ENCODE data around the gene PPP2R2B. TPM values are rescaled to one million over a fixed set of nuclear protein-coding genes. Genes with fewer than 3 reads are reported as not detected.
A peak's percentile ranks its signal among the peaks of the same experiment; 100 is the strongest.
"Not testable (repeated sequence)": the region's sequence is repeated elsewhere in the genome, so short reads cannot be mapped to it uniquely, and the experiment has no call there.

PPP2R2B gene
- polyA plus RNA-seq, 2 of the 4 experiments (the other 2 are of a cell fraction), result not detected

- DNase-seq (ENCODE audit: low read depth in 1 of 2, low spot score in 1 of 2) (no peak), FAIRE-seq (no peak), ATAC-seq (peak in 1 of 2 experiments; percentile 39; a peak in 1 of 6 replicates)
- 13% methylated on average over 6 of the region's 6 CpGs for WGBS (ENCODE audit: missing lambda C conversion rate)
- no peaks in the 10 kb centered on the region; the same call in 2 of the 3 replicates for H3K9me3 ChIP-seq
- H3K4me2 ChIP-seq, result no peak overlapping the region
- ChIA-PET CTCF (interaction anchor here (1.1 kb wide), 1 partner anchor 13 kb away, joined by 3 read pairs; no protein-coding TSS in a partner anchor), POLR2A (no interaction called here)
- H3K27ac ChIP-seq, result no peak overlapping the region
- no peak overlapping the region for H3K4me3 ChIP-seq
- no peaks in the 10 kb centered on the region for H3K4me1 ChIP-seq
- TF ChIP-seq KDM1A (IDR thresholded peaks at IDR 0.05; ENCODE audit: low read depth), result no peak
Observed at GRCh38 chr5:146618434-146618833, 260.1 kb downstream of the PPP2R2B start.

GRCh38 chr5:146609731-146610130 lies 268.8 kb downstream of the PPP2R2B start:
- CTCF ChIA-PET; H3K4me2 ChIP-seq; ATAC-seq; H3K27ac ChIP-seq; FAIRE-seq; POLR2A ChIA-PET; H3K4me3 ChIP-seq; H3K4me1 ChIP-seq; DNase-seq (ENCODE audit: low read depth in 1 of 2, low spot score in 1 of 2); H3K9me3 ChIP-seq: not testable (repeated sequence)
- WGBS (ENCODE audit: missing lambda C conversion rate), result 3% methylated on average over 5 of the region's 17 CpGs

DNA sequence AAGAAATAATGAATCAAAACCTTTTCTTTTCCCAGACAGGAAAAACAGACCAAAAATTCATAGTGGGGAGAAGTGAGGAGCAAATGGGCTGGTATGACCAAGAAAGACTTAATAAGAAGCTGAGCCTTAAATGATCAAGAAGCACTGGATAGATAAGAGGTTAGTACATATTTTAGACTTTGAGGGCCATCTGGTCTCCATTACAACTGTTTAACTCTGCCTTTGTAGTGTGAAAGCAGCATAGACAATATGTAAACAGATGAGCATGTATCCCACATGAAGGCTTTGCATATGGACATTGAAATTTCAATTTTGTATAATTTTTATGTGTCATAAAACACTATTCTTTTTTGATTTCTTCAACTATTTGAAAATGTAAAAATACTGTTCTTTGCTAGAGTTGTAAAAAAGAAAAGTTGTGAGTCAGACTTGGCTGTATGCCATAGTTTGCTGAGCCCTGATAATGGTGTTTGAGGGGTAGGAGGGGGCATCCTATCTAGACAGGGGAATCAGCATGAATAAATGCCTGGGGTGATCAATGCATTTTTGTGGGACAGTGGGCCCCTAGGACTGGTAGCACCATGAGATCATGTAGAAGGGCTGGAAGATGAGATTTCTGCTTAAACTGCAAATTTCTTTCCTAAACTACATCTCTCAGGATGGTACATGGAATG lies 270.8 kb downstream of the PPP2R2B start:
- H3K27ac ChIP-seq, result no peak overlapping the region
- POLR2A ChIA-PET, result no interaction called here
- CTCF ChIA-PET, result no interaction called here
- FAIRE-seq (no peak), ATAC-seq (no peak), DNase-seq (ENCODE audit: low read depth in 1 of 2, low spot score in 1 of 2) (no peak)
- no peak overlapping the region for H3K4me2 ChIP-seq
- TF ChIP-seq MAFK (IDR thresholded peaks at IDR 0.05; ENCODE audit: partially characterized antibody) (no peak), RARB (CRISPR knock-in tag; IDR thresholded peaks at IDR 0.05) (no peak), PHF8 (IDR thresholded peaks at IDR 0.05; ENCODE audit: borderline replicate concordance, low read depth) (no peak), EHMT2 (IDR thresholded peaks at IDR 0.05; ENCODE audit: low read depth) (no peak), SMC3 (IDR thresholded peaks at IDR 0.05) (no peak), EHF (CRISPR knock-in tag; IDR thresholded peaks at IDR 0.05) (no peak), SREBF2 (IDR thresholded peaks at IDR 0.05) (no peak), RCOR1 (IDR thresholded peaks at IDR 0.05; ENCODE audit: low read depth, low read length) (no peak)
- TF ChIP-seq, protein P1, sequence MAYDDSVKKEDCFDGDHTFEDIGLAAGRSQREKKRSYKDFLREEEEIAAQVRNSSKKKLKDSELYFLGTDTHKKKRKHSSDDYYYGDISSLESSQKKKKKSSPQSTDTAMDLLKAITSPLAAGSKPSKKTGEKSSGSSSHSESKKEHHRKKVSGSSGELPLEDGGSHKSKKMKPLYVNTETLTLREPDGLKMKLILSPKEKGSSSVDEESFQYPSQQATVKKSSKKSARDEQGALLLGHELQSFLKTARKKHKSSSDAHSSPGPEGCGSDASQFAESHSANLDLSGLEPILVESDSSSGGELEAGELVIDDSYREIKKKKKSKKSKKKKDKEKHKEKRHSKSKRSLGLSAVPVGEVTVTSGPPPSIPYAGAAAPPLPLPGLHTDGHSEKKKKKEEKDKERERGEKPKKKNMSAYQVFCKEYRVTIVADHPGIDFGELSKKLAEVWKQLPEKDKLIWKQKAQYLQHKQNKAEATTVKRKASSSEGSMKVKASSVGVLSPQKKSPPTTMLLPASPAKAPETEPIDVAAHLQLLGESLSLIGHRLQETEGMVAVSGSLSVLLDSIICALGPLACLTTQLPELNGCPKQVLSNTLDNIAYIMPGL (CRISPR knock-in tag; IDR thresholded peaks at IDR 0.05; ENCODE audit: borderline replicate concordance), result no peak
- H3K9me3 ChIP-seq, result no peaks in the 10 kb centered on the region
- no peaks in the 10 kb centered on the region for H3K4me1 ChIP-seq
- no peak overlapping the region for H3K4me3 ChIP-seq

DNA sequence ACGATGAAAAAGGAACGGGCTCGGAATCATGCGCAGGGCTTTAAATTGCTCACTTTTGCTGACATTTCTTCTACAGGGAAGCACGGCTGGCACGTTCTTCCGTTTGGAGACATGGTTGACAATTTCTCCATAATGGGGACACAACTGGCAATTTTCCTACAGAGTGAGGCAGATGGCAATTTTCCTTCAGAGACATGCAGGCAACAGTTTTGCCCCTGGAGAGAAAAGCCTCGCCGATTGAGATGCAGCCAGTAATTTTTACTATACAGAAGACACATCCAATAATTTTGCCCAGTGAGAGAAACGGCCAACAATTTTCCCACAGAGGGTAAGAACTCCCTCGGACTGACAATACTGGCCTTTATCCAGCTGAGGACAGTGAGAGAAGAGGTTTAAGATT lies 271.7 kb downstream of the PPP2R2B start:
- no peak overlapping the region for H3K27ac ChIP-seq
- H3K4me2 ChIP-seq, result no peak overlapping the region
- ATAC-seq (no peak), DNase-seq (ENCODE audit: low read depth in 1 of 2, low spot score in 1 of 2) (no peak), FAIRE-seq (no peak)
- WGBS (ENCODE audit: missing lambda C conversion rate), result 30% methylated on average over 11 of the region's 11 CpGs
- TF ChIP-seq RARB (CRISPR knock-in tag; IDR thresholded peaks at IDR 0.05) (no peak), ZC3H11A (IDR thresholded peaks at IDR 0.05) (no peak), ESRRA (IDR thresholded peaks at IDR 0.05; ENCODE audit: borderline replicate concordance, low read length) (no peak), ZNF302 (CRISPR knock-in tag; IDR thresholded peaks at IDR 0.05) (no peak), CHD2 (IDR thresholded peaks at IDR 0.05; ENCODE audit: low read length, partially characterized antibody) (no peak), SREBF2 (IDR thresholded peaks at IDR 0.05) (no peak)
- no peaks in the 10 kb centered on the region for H3K9me3 ChIP-seq
- ChIA-PET CTCF (interaction anchor here (1.0 kb wide), 1 partner anchor 11 kb away, joined by 3 read pairs; no protein-coding TSS in a partner anchor), POLR2A (no interaction called here)
- H3K4me3 ChIP-seq, result no peak overlapping the region
- no peaks in the 10 kb centered on the region for H3K4me1 ChIP-seq

GRCh38 chr5:146600376-146600775 lies 278.2 kb downstream of the PPP2R2B start:
- no peaks in the 10 kb centered on the region for H3K4me1 ChIP-seq
- FAIRE-seq (no peak), DNase-seq (ENCODE audit: low read depth in 1 of 2, low spot score in 1 of 2) (no peak), ATAC-seq (no peak)
- TF ChIP-seq FOSL2 (IDR thresholded peaks at IDR 0.05) (no peak), FOSL2 (CRISPR knock-in tag; IDR thresholded peaks at IDR 0.05) (no peak), RCOR1 (IDR thresholded peaks at IDR 0.05; ENCODE audit: low read depth, low read length) (no peak), ZSCAN20 (CRISPR knock-in tag; IDR thresholded peaks at IDR 0.05) (no peak), GATA3 (IDR thresholded peaks at IDR 0.05; ENCODE audit: borderline replicate concordance) (no peak), NPAS2 (CRISPR knock-in tag; IDR thresholded peaks at IDR 0.05; ENCODE audit: borderline replicate concordance) (no peak), JUNB (IDR thresholded peaks at IDR 0.05) (no peak), TFCP2L1 (CRISPR knock-in tag; IDR thresholded peaks at IDR 0.05) (no peak), CEBPB (IDR thresholded peaks at IDR 0.05) (no peak)
- TF ChIP-seq, protein P2, sequence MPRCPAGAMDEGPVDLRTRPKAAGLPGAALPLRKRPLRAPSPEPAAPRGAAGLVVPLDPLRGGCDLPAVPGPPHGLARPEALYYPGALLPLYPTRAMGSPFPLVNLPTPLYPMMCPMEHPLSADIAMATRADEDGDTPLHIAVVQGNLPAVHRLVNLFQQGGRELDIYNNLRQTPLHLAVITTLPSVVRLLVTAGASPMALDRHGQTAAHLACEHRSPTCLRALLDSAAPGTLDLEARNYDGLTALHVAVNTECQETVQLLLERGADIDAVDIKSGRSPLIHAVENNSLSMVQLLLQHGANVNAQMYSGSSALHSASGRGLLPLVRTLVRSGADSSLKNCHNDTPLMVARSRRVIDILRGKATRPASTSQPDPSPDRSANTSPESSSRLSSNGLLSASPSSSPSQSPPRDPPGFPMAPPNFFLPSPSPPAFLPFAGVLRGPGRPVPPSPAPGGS (IDR thresholded peaks at IDR 0.05), result no peak
- TF ChIP-seq, protein P3, sequence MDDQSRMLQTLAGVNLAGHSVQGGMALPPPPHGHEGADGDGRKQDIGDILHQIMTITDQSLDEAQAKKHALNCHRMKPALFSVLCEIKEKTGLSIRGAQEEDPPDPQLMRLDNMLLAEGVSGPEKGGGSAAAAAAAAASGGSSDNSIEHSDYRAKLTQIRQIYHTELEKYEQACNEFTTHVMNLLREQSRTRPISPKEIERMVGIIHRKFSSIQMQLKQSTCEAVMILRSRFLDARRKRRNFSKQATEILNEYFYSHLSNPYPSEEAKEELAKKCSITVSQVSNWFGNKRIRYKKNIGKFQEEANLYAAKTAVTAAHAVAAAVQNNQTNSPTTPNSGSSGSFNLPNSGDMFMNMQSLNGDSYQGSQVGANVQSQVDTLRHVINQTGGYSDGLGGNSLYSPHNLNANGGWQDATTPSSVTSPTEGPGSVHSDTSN (IDR thresholded peaks at IDR 0.05), result no peak
- ChIA-PET POLR2A (no interaction called here), CTCF (no interaction called here)
- H3K27ac ChIP-seq, result no peak overlapping the region
- no peaks in the 10 kb centered on the region for H3K9me3 ChIP-seq
- WGBS (ENCODE audit: missing lambda C conversion rate), result 16% methylated on average over 5 of the region's 5 CpGs
- H3K4me3 ChIP-seq, result no peak overlapping the region
- H3K4me2 ChIP-seq, result no peak overlapping the region
